Naive B cell (primary cell): Measurements from ENCODE around the gene MAP3K2. TPM values are rescaled to one million over a fixed set of nuclear protein-coding genes. Genes with fewer than 3 reads are reported as not detected.

Experiments
- ATAC-seq, 2 donors: fragments of 150-1000 bp; cut with Tn5 transposase; 2 replicates each; pipeline ENCODE4 v1.10.0; 2021; ENCODE audit warnings: low read depth in 2 of 2, mild to moderate bottlenecking in 2 of 2, moderate library complexity in 2 of 2
- DNase-seq: peaks from one replicate; pipeline ENCODE4 v3.0.0; 2022
- H3K27ac Mint-ChIP-seq, 6 donors: one replicate each; pipeline ENCODE4 v1.8.0; 2020 to 2022; ENCODE audit warnings: mild to moderate bottlenecking in 6 of 6, mixed read lengths in 6 of 6, moderate library complexity in 5 of 6, inconsistent platforms in 2 of 6
- H3K27me3 Mint-ChIP-seq, 3 donors: one replicate each; pipeline ENCODE4 v1.8.0; 2021 to 2022; ENCODE audit warnings: mixed read lengths in 3 of 3, mild to moderate bottlenecking in 1 of 3
- H3K36me3 Mint-ChIP-seq, 2 donors: one replicate each; pipeline ENCODE4 v1.8.0; 2020 to 2022; ENCODE audit warnings: mixed read lengths in 2 of 2, inconsistent platforms in 1 of 2, mild to moderate bottlenecking in 1 of 2
- H3K4me1 Mint-ChIP-seq, 3 donors: one replicate each; pipeline ENCODE4 v1.8.0; 2020 to 2022; ENCODE audit warnings: mixed read lengths in 3 of 3, inconsistent platforms in 1 of 3, mild to moderate bottlenecking in 1 of 3, moderate library complexity in 1 of 3
- H3K4me3 Mint-ChIP-seq, 8 donors: one replicate each; pipeline ENCODE4 v1.8.0; 2020 to 2022; ENCODE audit warnings: mild to moderate bottlenecking in 8 of 8, mixed read lengths in 8 of 8, moderate library complexity in 8 of 8, inconsistent platforms in 2 of 8
- H3K9me3 Mint-ChIP-seq, 7 donors: one replicate each; pipeline ENCODE4 v1.8.0; 2020 to 2022; ENCODE audit warnings: mixed read lengths in 7 of 7, mild to moderate bottlenecking in 5 of 7, inconsistent platforms in 2 of 7, moderate library complexity in 1 of 7
- polyA plus RNA-seq, 6 donors: library from polyadenylated mRNA; unstranded; fragments of 300-500 nt; fragmentation: Illumina TruSeq; gene quantifications; one replicate each; pipeline ENCODE4 v1.2.3, GENCODE V29; 2021; ENCODE audit warnings: low read depth in 6 of 6

MAP3K2 gene
- polyA plus RNA-seq, 6 donors from 2014 or later = 67.2 to 101 (median 73.2) TPM

DNA sequence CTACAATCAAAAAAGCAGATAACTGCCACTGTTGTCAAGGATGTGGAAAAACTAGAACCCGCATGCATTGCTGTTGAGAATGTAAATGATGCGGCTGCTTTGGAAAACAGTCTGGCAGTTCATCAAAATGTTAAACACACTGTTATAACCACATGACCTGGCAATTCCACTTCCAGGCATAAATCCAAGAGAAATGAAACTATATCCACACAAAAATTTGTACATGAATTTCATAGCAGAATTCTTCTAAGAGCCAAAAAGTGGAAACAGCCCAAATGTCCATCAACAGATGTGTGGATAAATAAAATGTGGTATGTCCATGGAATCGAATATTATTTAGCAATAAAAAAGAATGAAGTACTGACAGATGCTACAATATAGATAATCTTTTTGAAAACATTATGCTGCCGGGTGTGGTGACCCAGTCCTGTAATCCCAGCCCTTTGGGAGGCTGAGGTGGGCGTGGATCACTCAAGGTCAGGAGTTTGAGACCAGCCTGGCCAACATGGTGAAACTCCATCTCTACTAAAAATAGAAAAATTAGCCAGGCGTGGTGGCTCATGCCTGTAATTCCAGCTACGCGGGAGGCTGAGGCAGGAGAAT is 125.9 kb downstream of the MAP3K2 start:
- no peaks in the 10 kb centered on the region for H3K9me3 Mint-ChIP-seq
- no peaks in the 10 kb centered on the region for H3K4me1 Mint-ChIP-seq
- peaks cover 25 to 40% of the 10 kb centered on the region in 2 donors for H3K36me3 Mint-ChIP-seq
- no peaks in the 10 kb centered on the region for H3K27me3 Mint-ChIP-seq
- no peak for ATAC-seq
- no peak overlapping the region for H3K4me3 Mint-ChIP-seq
- no peak for DNase-seq
- H3K27ac Mint-ChIP-seq = no peak overlapping the region

DNA sequence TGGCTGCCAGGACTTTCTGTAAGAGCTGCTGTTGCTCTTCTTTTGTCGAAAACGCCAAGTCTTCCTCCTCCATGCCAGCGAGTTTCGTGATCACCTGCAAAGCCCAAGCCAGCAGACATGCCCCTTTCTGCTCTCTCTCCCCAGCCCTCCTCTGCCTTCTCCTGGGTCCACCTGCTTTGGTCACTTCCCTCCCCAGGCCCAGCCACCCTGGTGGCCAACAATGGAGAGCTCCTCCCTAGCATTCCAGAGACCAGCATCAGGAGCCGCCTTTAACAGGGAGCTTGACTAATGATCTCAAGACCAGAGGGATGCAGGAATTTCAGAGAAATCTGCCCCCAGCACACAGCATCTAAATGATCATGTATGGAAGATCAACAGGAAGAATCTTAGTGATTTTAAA is 128.4 kb downstream of the MAP3K2 start:
- Mint-ChIP-seq H3K4me3 (no peak overlapping the region), H3K36me3 (peaks cover 16 to 41% of the 10 kb centered on the region in 2 donors), H3K27ac (peak overlapping the region in 2 of 6 donors; percentile 24 to 50), H3K9me3 (no peaks in the 10 kb centered on the region), H3K4me1 (no peaks in the 10 kb centered on the region), H3K27me3 (no peaks in the 10 kb centered on the region)
- no peak for ATAC-seq
- DNase-seq = no peak

DNA sequence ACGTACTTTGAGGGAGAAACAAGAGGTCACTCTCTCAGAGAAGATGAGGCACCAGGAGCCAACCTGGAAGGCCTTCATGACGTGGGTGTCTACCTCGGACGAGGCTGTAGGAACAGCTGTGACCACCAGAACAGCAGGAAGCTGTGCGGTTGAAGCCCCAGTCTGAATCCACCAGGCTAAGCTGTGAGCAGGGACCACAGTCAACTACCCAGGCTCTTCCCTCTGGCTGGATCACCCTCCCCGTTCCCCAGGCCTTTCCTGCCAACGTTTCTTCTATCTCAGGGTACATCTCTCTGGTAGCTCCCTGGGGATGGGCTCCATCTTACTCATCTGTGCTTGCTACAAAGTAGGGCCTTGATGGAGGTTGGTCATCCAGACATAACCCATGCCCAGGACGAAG is 130.9 kb downstream of the MAP3K2 start:
- H3K27ac Mint-ChIP-seq = peak overlapping the region in 1 of 6 donors; percentile 50

DNA sequence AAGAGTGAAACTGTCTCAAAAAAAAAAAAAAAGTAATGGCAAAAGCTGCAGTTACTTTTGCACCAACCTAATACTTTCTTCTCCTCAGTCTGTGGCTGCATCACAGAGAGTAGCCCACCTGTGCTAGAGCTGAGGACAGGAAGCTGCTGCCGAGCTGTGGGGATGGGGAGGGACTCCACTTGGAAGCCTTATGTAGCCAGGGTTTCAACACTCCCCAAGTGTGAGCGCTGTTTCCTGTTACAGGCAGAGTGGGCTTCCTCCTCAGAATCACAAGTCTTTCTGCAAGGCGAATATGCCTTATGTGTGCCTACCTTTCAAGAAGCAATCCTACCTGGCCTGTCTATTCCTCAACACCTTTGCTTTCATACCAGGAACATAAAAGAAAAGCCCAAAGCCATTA is 131.4 kb downstream of the MAP3K2 start:
- Mint-ChIP-seq H3K27ac (peak overlapping the region in 2 of 6 donors; percentile 24 to 27), H3K36me3 (peaks cover 16 to 44% of the 10 kb centered on the region in 2 donors)

More for the DNA sequence above, 130.9 kb downstream of the MAP3K2 start:
- H3K9me3 Mint-ChIP-seq = no peaks in the 10 kb centered on the region
- ATAC-seq (no peak), DNase-seq (no peak)
- H3K4me3 Mint-ChIP-seq = no peak overlapping the region
- H3K27me3 Mint-ChIP-seq = no peaks in the 10 kb centered on the region
- no peaks in the 10 kb centered on the region for H3K4me1 Mint-ChIP-seq
- peaks cover 16 to 41% of the 10 kb centered on the region in 2 donors for H3K36me3 Mint-ChIP-seq

DNA sequence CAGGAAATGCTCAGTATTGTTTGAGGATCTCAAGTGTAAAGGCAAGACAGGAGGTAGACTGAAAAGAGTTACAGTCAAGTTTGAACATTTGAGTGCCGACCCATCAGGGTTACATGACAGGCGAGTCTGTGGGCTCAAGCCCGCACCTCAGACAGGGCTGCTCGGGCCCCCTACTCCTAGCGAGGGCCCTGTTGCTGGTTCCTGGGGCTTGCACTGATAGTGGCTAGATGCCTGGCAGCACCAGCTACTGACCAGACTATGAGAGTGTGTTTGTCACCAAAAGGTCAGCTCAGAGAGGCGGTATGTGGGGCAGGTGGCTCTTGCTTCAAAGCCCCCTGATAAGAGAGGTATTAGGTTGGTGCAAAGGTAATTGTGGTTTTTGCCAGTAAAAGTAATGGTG is 132.1 kb downstream of the MAP3K2 start:
- DNase-seq = no peak
- peak overlapping the region in 1 of 6 donors; percentile 75 for H3K27ac Mint-ChIP-seq
- H3K4me3 Mint-ChIP-seq = no peak overlapping the region
- H3K4me1 Mint-ChIP-seq = no peaks in the 10 kb centered on the region
- H3K9me3 Mint-ChIP-seq = no peaks in the 10 kb centered on the region
- H3K36me3 Mint-ChIP-seq = peaks cover 16 to 42% of the 10 kb centered on the region in 2 donors
- ATAC-seq = no peak
- no peaks in the 10 kb centered on the region for H3K27me3 Mint-ChIP-seq

More for the DNA sequence above, 131.4 kb downstream of the MAP3K2 start:
- no peak for ATAC-seq
- Mint-ChIP-seq H3K4me1 (no peaks in the 10 kb centered on the region), H3K4me3 (no peak overlapping the region), H3K27me3 (no peaks in the 10 kb centered on the region), H3K9me3 (no peaks in the 10 kb centered on the region)
- no peak for DNase-seq

DNA sequence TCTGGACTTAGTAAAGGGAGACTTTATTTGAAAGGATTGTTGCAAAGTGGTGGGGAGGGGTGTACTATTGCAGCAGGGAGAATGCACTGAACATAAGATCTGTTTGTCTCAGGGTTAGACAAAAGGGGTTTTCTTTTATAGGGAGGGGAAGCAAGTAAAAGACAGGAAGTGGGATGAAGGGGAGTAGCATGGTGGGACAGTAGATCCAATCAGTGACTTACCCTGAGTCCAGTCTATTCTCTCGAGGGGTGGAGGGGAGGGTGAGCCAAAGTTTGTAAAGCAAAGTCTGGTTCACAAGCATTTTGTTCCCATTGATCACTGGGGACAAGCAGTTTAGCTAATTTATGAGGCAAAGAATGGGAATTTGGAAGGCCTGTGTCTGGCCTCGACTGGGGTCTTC is 132.6 kb downstream of the MAP3K2 start:
- no peak overlapping the region for H3K4me3 Mint-ChIP-seq

DNA sequence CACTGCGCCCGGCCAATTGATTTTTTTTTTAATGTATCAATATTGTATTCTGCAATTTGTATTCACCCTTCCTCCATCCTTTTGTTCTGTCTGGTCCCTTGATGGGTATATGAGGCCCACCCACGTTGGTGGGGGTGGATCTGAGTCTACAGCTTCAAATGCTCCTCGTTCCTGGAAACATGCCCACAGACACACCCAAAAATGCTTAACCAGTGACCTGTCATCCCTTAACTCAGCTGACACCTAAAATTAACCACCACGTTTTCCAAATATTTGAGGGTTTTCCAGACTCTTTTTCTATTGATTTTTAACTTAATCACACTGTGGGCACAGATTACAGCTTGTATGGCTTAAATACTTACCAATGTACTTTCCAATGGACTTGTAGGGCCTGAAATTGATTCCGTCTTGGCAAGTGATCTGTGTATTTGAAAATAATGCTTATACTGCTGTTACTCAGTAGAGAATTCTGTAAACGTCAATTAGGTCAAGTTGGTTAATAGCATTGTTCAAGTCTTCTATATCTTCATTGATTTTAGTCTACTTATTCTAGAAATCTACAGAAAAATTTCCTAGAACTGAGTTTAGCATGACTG is 133.3 kb downstream of the MAP3K2 start:
- ATAC-seq (no peak), DNase-seq (no peak)
- Mint-ChIP-seq H3K4me3 (peak overlapping the region in 1 of 8 donors; percentile 52), H3K4me1 (no peaks in the 10 kb centered on the region), H3K9me3 (no peaks in the 10 kb centered on the region), H3K27me3 (no peaks in the 10 kb centered on the region), H3K27ac (no peak overlapping the region), H3K36me3 (peaks cover 12 to 34% of the 10 kb centered on the region in 2 donors)

More for the DNA sequence above, 132.6 kb downstream of the MAP3K2 start:
- no peaks in the 10 kb centered on the region for H3K9me3 Mint-ChIP-seq
- DNase-seq = no peak
- H3K27me3 Mint-ChIP-seq = no peaks in the 10 kb centered on the region
- H3K27ac Mint-ChIP-seq = peak overlapping the region in 3 of 6 donors; percentile 5 to 75 (median 11)
- ATAC-seq = no peak
- H3K4me1 Mint-ChIP-seq = no peaks in the 10 kb centered on the region
- H3K36me3 Mint-ChIP-seq = peaks cover 16 to 40% of the 10 kb centered on the region in 2 donors

Other genes with a start within 250 kb of the MAP3K2 start
- gene CYP27C1, start 167.7 kb downstream of the MAP3K2 start, polyA plus RNA-seq = not detected
- gene ERCC3, start 93.8 kb downstream of the MAP3K2 start, polyA plus RNA-seq = 10 to 100 TPM; 19.0 to 32.5 (median 23.6) TPM
- gene PROC, start 30.5 kb upstream of the MAP3K2 start, polyA plus RNA-seq = under 1 TPM in 1 of 6 donors, not detected in 5; 0.53 TPM
- 10 to 100 TPM in 5 of 6 donors, 1 to 10 TPM in 1; 5.3 to 43.9 (median 19.1) TPM for gene IWS1, start 138.5 kb upstream of the MAP3K2 start, polyA plus RNA-seq
- gene MYO7B, start 147.7 kb upstream of the MAP3K2 start, polyA plus RNA-seq = 10 to 100 TPM in 3 of 6 donors, 1 to 10 TPM in 3; 1.7 to 44.3 (median 12.0) TPM